HTERT RPE-1 (cell line): ENCODE data around the gene C3AR1.

Experiments used
- in situ Hi-C: fragments of 300-500 bp; cut with MboI; formaldehyde crosslinking; loops from 4 replicates; pipeline ENCODE4 v1.14.3; 2020; ENCODE audit warnings: low sequenced_read_pairs

C3AR1 gene

GRCh38 chr12:8058506-8058905 lies 7.7 kb downstream of the C3AR1 start:
- in situ Hi-C loops = no loop called here

- in situ Hi-C loops = no loop called here
These were observed 8.3 kb downstream of the C3AR1 start for GRCh38 chr12:8057839-8058238.

- in situ Hi-C loops = no loop called here
These were observed 8.9 kb downstream of the C3AR1 start for GRCh38 chr12:8057306-8057705.

GRCh38 chr12:8054816-8055215 lies 11.3 kb downstream of the C3AR1 start:
- in situ Hi-C loops = no loop called here

GRCh38 chr12:8052679-8053078 lies 13.5 kb downstream of the C3AR1 start:
- in situ Hi-C loops = no loop called here

GRCh38 chr12:8050600-8051250 lies 15.4 kb downstream of the C3AR1 start:
- in situ Hi-C loops = no loop called here

- in situ Hi-C loops = no loop called here
These were observed 17.3 kb downstream of the C3AR1 start for GRCh38 chr12:8048906-8049305.

GRCh38 chr12:8047842-8048241 lies 18.3 kb downstream of the C3AR1 start:
- in situ Hi-C loops = no loop called here

GRCh38 chr12:8045952-8046944 lies 19.9 kb downstream of the C3AR1 start:
- in situ Hi-C loops = no loop called here

GRCh38 chr12:8040791-8041190 lies 25.4 kb downstream of the C3AR1 start:
- in situ Hi-C loops = no loop called here

- in situ Hi-C loops = no loop called here
These were observed 27.5 kb downstream of the C3AR1 start for GRCh38 chr12:8038659-8039114.

- in situ Hi-C loops = no loop called here
These were observed 28.2 kb downstream of the C3AR1 start for GRCh38 chr12:8037947-8038346.

- in situ Hi-C loops = no loop called here
These were observed 29.0 kb downstream of the C3AR1 start for GRCh38 chr12:8037046-8037663.

GRCh38 chr12:8036346-8036745 lies 29.8 kb downstream of the C3AR1 start:
- in situ Hi-C loops = no loop called here

GRCh38 chr12:8035440-8036010 lies 30.6 kb downstream of the C3AR1 start:
- in situ Hi-C loops = no loop called here

GRCh38 chr12:8034802-8035201 lies 31.4 kb downstream of the C3AR1 start:
- in situ Hi-C loops = no loop called here

- in situ Hi-C loops = no loop called here
These were observed 32.8 kb downstream of the C3AR1 start for GRCh38 chr12:8033153-8034044.

- in situ Hi-C loops = no loop called here
These were observed 33.7 kb downstream of the C3AR1 start, which contains the start of gene FOXJ2 for GRCh38 chr12:8032242-8033152. TSS of gene FOXJ2 (plus strand) at chr12:8032716. CDS start at chr12:8039833, 7,117 bp downstream.

GRCh38 chr12:8031872-8032241 lies 34.3 kb downstream of the C3AR1 start:
- in situ Hi-C loops = no loop called here
